ENCODE measurements around the gene P2RX1.

DNA sequence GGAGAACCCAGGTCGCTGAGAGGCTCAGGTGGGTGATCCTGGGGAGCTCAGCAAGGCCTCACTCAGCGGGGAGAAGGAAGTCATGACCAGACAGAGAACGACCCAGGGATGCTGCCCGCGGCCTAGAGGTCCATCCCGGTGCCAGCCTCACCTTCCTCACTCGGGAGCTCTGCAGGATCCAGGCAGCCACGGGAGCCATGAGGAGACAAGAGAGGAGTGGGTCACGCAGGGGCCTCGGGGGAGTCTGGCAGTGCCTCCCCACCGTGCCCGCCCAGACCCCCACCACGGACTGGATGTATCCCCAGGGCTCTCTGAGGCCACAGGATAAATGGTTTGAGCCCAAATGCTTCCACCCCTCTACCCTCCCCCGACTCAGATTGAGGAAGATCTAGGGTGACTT, 37.3 kb upstream of the P2RX1 start:
- TF ChIP-seq, protein P1, sequence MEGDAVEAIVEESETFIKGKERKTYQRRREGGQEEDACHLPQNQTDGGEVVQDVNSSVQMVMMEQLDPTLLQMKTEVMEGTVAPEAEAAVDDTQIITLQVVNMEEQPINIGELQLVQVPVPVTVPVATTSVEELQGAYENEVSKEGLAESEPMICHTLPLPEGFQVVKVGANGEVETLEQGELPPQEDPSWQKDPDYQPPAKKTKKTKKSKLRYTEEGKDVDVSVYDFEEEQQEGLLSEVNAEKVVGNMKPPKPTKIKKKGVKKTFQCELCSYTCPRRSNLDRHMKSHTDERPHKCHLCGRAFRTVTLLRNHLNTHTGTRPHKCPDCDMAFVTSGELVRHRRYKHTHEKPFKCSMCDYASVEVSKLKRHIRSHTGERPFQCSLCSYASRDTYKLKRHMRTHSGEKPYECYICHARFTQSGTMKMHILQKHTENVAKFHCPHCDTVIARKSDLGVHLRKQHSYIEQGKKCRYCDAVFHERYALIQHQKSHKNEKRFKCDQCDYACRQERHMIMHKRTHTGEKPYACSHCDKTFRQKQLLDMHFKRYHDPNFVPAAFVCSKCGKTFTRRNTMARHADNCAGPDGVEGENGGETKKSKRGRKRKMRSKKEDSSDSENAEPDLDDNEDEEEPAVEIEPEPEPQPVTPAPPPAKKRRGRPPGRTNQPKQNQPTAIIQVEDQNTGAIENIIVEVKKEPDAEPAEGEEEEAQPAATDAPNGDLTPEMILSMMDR (IDR thresholded peaks at IDR 0.05), result no peak
- no peak for TF ChIP-seq POLR2A (IDR thresholded peaks at IDR 0.05)

Data from body of pancreas (tissue), 4 donors.